ENCODE results near the gene SAMD8. TPM values are rescaled to one million over a fixed set of nuclear protein-coding genes. Genes with fewer than 3 reads are reported as not detected.

The SAMD8 gene
- total RNA-seq, 2 experiments from 2014 or later = 17.4 to 18.2 TPM

DNA sequence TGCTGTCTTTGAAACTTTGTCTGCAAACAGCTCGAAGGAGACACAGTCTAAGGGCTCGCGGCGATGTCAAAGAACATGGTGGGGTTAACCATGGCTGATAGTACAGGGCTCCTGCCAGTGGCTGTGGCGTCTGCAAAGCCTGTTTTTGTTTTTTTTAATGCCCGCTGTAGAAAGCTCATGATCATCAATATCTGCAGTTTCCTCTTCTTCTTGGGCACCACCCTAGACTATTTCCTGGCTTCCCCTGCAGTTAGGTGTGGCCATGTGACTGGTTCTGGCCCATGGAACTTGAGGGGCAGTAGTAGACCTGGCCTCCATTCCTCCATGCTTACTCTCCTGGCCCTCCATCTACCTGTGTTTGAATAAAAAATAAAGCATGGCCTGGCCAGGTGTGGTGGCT, 21.8 kb upstream of the SAMD8 start:
- ATAC-seq (no peak), DNase-seq (no peak)
- H3K4me3 Mint-ChIP-seq = no peak overlapping the region
- peak overlapping the region; percentile 6 for H3K27ac Mint-ChIP-seq
- peaks cover 4% of the 10 kb centered on the region for H3K4me1 Mint-ChIP-seq (ENCODE audit: low read depth)
- CTCF ChIA-PET = interaction anchor here (2.2 kb wide), 1 partner anchor 11 kb away, joined by 5 read pairs; no protein-coding TSS in a partner anchor
- H3K27me3 Mint-ChIP-seq (ENCODE audit: low read depth) = no peaks in the 10 kb centered on the region
- H3K36me3 Mint-ChIP-seq (ENCODE audit: low read depth) = no peaks in the 10 kb centered on the region
- no peaks in the 10 kb centered on the region for H3K9me3 Mint-ChIP-seq (ENCODE audit: insufficient read depth)
- POLR2A ChIA-PET = no interaction called here

- ChIA-PET CTCF (interaction anchor here (2.2 kb wide), 1 partner anchor 10 kb away, joined by 5 read pairs; no protein-coding TSS in a partner anchor), POLR2A (no interaction called here)
- no peak overlapping the region for H3K4me3 Mint-ChIP-seq
- ATAC-seq (no peak), DNase-seq (no peak)
- no peak overlapping the region for H3K27ac Mint-ChIP-seq
- H3K36me3 Mint-ChIP-seq (ENCODE audit: low read depth) = no peaks in the 10 kb centered on the region
- peaks cover 4% of the 10 kb centered on the region for H3K4me1 Mint-ChIP-seq (ENCODE audit: low read depth)
- H3K27me3 Mint-ChIP-seq (ENCODE audit: low read depth) = no peaks in the 10 kb centered on the region
- H3K9me3 Mint-ChIP-seq (ENCODE audit: insufficient read depth) = no peaks in the 10 kb centered on the region
These were observed 20.3 kb upstream of the SAMD8 start for GRCh38 chr10:75091146-75091545.

DNA sequence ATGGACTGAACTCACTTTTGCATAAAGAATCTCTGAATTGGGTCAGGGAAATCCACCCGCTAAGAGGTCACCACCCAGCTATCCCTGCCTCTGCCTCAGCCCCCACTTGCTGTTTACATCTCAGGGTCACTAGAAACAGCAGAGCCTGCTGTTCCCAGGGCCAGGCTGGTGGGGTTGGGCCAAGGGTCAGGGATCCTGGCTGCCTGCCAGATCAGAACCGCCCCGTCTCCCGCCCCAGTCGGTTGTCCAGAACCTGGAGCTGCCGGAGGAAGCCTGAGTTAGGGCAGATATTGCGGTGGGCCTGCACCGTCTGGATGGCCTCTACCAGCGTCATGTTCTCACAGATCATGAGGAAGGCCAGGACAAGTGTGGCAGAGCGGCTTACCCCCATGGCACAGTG, 17.0 kb upstream of the SAMD8 start:
- H3K36me3 Mint-ChIP-seq (ENCODE audit: low read depth) = no peaks in the 10 kb centered on the region
- ChIA-PET POLR2A (interaction anchor here (0.7 kb wide), 1 partner anchor 141 kb away, joined by 3 read pairs; the partner anchor contains the start of gene COMTD1), CTCF (no interaction called here)
- DNase-seq = no peak
- H3K27ac Mint-ChIP-seq = no peak overlapping the region
- peaks cover 3% of the 10 kb centered on the region for H3K4me1 Mint-ChIP-seq (ENCODE audit: low read depth)
- no peaks in the 10 kb centered on the region for H3K9me3 Mint-ChIP-seq (ENCODE audit: insufficient read depth)
- ATAC-seq = no peak
- no peak overlapping the region for H3K4me3 Mint-ChIP-seq
- H3K27me3 Mint-ChIP-seq (ENCODE audit: low read depth) = no peaks in the 10 kb centered on the region

GRCh38 chr10:75095631-75096030, 15.8 kb upstream of the SAMD8 start:
- POLR2A ChIA-PET = no interaction called here
- DNase-seq (no peak), ATAC-seq (no peak)
- H3K27me3 Mint-ChIP-seq (ENCODE audit: low read depth) = no peaks in the 10 kb centered on the region
- H3K9me3 Mint-ChIP-seq (ENCODE audit: insufficient read depth) = no peaks in the 10 kb centered on the region
- H3K4me3 Mint-ChIP-seq = no peak overlapping the region
- CTCF ChIA-PET = interaction anchor here (0.8 kb wide), 1 partner anchor 9 kb away, joined by 3 read pairs; no protein-coding TSS in a partner anchor
- H3K4me1 Mint-ChIP-seq (ENCODE audit: low read depth) = peaks cover 6% of the 10 kb centered on the region
- no peak overlapping the region for H3K27ac Mint-ChIP-seq
- no peaks in the 10 kb centered on the region for H3K36me3 Mint-ChIP-seq (ENCODE audit: low read depth)

DNA sequence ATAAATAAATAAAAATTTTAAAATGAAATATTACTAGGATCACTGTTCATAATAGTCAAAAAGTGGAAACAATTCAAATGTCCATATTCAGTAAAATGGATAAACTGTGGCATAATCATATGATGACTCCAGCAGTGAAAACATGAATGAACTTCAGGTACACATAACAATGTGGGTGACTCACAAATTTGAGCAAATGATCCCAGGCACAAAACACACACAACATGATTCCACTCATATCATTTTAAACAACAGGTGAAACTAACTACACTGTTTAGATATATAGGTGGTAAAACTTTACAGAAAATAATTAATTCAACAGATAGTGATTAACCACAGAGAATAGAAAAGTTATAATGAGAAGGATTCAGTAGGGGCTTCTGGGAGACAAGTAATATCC, 14.7 kb upstream of the SAMD8 start:
- Mint-ChIP-seq H3K9me3 (ENCODE audit: insufficient read depth) (no peaks in the 10 kb centered on the region), H3K27me3 (ENCODE audit: low read depth) (no peaks in the 10 kb centered on the region), H3K36me3 (ENCODE audit: low read depth) (no peaks in the 10 kb centered on the region), H3K4me1 (ENCODE audit: low read depth) (peaks cover 6% of the 10 kb centered on the region), H3K27ac (no peak overlapping the region), H3K4me3 (no peak overlapping the region)
- DNase-seq (no peak), ATAC-seq (no peak)
- ChIA-PET POLR2A (no interaction called here), CTCF (interaction anchor here (1.5 kb wide), 1 partner anchor 358 kb away, joined by 7 read pairs; no protein-coding TSS in a partner anchor)

- H3K4me1 Mint-ChIP-seq (ENCODE audit: low read depth) = peaks cover 6% of the 10 kb centered on the region
These were observed 13.7 kb upstream of the SAMD8 start for GRCh38 chr10:75097666-75098285.

DNA sequence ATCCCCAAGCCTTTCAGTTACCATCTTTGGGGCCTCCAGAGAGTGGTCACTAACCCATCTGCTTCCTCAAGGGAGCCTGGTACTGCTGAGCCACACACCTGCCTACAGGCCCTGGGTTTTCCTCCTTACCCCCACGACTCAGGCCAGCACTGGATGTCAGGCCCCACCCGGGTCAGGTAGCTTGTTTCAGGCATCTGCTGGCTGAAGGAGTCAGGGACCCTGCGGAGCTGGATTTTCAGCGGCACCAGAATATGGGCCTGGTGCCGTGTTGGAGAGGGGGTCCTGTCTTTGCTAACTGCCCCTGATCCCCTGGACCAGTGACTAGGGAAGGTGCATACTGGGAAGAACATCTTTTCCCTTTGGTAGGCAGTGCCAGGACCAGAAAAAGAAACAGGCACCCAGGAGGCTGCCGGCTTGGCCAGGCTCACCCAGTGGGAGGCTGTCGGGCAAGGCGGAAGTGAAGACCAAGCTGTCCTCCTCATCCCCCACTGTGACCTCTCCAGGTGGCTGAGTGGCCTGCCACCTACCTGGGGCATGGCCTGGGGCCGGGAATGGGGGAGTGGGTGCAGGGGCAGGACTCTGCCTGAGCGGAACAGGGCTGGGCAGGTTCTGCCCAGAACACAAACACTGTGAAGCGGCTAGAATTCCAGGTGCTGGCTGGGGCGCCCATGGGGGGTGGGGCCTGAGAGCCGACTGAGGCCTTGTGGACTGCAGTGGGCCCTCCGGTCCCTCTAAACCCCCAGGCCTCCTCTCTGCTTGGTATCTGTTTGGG, 12.4 kb upstream of the SAMD8 start:
- Mint-ChIP-seq H3K27me3 (ENCODE audit: low read depth) (no peaks in the 10 kb centered on the region), H3K4me3 (no peak overlapping the region), H3K4me1 (ENCODE audit: low read depth) (peaks cover 6% of the 10 kb centered on the region), H3K36me3 (ENCODE audit: low read depth) (no peaks in the 10 kb centered on the region), H3K9me3 (ENCODE audit: insufficient read depth) (no peaks in the 10 kb centered on the region), H3K27ac (no peak overlapping the region)
- ATAC-seq = no peak
- ChIA-PET CTCF (interaction anchor here (0.7 to 2.8 kb wide), 21 partner anchors 7 to 864 kb away, joined by 3 to 12 read pairs (median 4); partner anchors contain the start of gene COMTD1), POLR2A (no interaction called here)
- no peak for DNase-seq

More at GRCh38 chr10:75097666-75098285, 13.7 kb upstream of the SAMD8 start:
- Mint-ChIP-seq H3K9me3 (ENCODE audit: insufficient read depth) (no peaks in the 10 kb centered on the region), H3K27me3 (ENCODE audit: low read depth) (no peaks in the 10 kb centered on the region), H3K36me3 (ENCODE audit: low read depth) (no peaks in the 10 kb centered on the region), H3K27ac (no peak overlapping the region), H3K4me3 (no peak overlapping the region)
- CTCF ChIA-PET = interaction anchor here (1.1 to 2.0 kb wide), 10 partner anchors 9 to 863 kb away, joined by 3 to 12 read pairs (median 4); partner anchors contain the start of gene COMTD1
- ATAC-seq (no peak), DNase-seq (no peak)
- POLR2A ChIA-PET = no interaction called here

- Mint-ChIP-seq H3K4me3 (no peak overlapping the region), H3K9me3 (ENCODE audit: insufficient read depth) (no peaks in the 10 kb centered on the region), H3K27me3 (ENCODE audit: low read depth) (no peaks in the 10 kb centered on the region), H3K27ac (no peak overlapping the region), H3K4me1 (ENCODE audit: low read depth) (peaks cover 7% of the 10 kb centered on the region), H3K36me3 (ENCODE audit: low read depth) (no peaks in the 10 kb centered on the region)
- ChIA-PET POLR2A (no interaction called here), CTCF (interaction anchor here (0.7 to 2.8 kb wide), 19 partner anchors 9 to 858 kb away, joined by 3 to 13 read pairs (median 3); partner anchors contain the start of gene COMTD1)
- ATAC-seq (peak; percentile 89), DNase-seq (peak; percentile 85)
These were observed 11.3 kb upstream of the SAMD8 start for GRCh38 chr10:75099952-75100763.

GRCh38 chr10:75100764-75101291, 10.6 kb upstream of the SAMD8 start:
- ATAC-seq = no peak
- CTCF ChIA-PET = interaction anchor here (0.6 to 2.8 kb wide), 16 partner anchors 9 to 1322 kb away, joined by 3 to 13 read pairs (median 4); partner anchors contain the start of gene COMTD1
- DNase-seq = no peak
- Mint-ChIP-seq H3K27ac (no peak overlapping the region), H3K27me3 (ENCODE audit: low read depth) (no peaks in the 10 kb centered on the region), H3K36me3 (ENCODE audit: low read depth) (no peaks in the 10 kb centered on the region), H3K4me1 (ENCODE audit: low read depth) (peaks cover 7% of the 10 kb centered on the region), H3K4me3 (no peak overlapping the region), H3K9me3 (ENCODE audit: insufficient read depth) (no peaks in the 10 kb centered on the region)
- POLR2A ChIA-PET = no interaction called here

- Mint-ChIP-seq H3K9me3 (ENCODE audit: insufficient read depth) (no peaks in the 10 kb centered on the region), H3K4me3 (no peak overlapping the region), H3K4me1 (ENCODE audit: low read depth) (peaks cover 7% of the 10 kb centered on the region), H3K36me3 (ENCODE audit: low read depth) (no peaks in the 10 kb centered on the region), H3K27me3 (ENCODE audit: low read depth) (no peaks in the 10 kb centered on the region), H3K27ac (no peak overlapping the region)
- CTCF ChIA-PET = interaction anchor here (0.6 to 2.8 kb wide), 10 partner anchors 8 to 1323 kb away, joined by 3 to 13 read pairs (median 4); partner anchors contain the start of gene COMTD1
- POLR2A ChIA-PET = no interaction called here
- ATAC-seq (no peak), DNase-seq (no peak)
These were observed 9.8 kb upstream of the SAMD8 start for GRCh38 chr10:75101416-75102251.

Data from activated CD8-positive, alpha-beta T cell treated with anti-CD3 and anti-CD28 coated beads, Interleukin-2, amount 10 ng/mL, durations not matched to agents 7 days and 5 days (primary cell).